Testis (tissue), 3 donors: ENCODE data around the gene CLPTM1L. TPM values are rescaled to one million over a fixed set of nuclear protein-coding genes. Genes with fewer than 3 reads are reported as not detected.

Source experiments
- DNase-seq: peaks from one replicate; pipeline ENCODE4 v3.0.0-alpha.2; 2019
- H3K27ac ChIP-seq, 2 donors: fragments of 200-600 bp; sonication (generic); one replicate each; pipeline ENCODE4 v1.5.1; 2019
- H3K27me3 ChIP-seq: fragments of 200-600 bp; sonication (generic); one replicate; pipeline ENCODE4 v1.5.1; 2019
- H3K36me3 ChIP-seq: fragments of 200-600 bp; sonication (generic); one replicate; pipeline ENCODE4 v1.5.1; 2017; ENCODE audit warnings: low read depth; ENCODE audit errors: missing control alignments
- H3K4me1 ChIP-seq: fragments of 200-600 bp; sonication (generic); one replicate; pipeline ENCODE4 v1.5.1; 2019
- H3K4me3 ChIP-seq, 2 donors: fragments of 200-600 bp; sonication (generic); one replicate each; pipeline ENCODE4 v1.5.1; 2017 to 2019
- H3K9me3 ChIP-seq: fragments of 200-600 bp; sonication (generic); one replicate; pipeline ENCODE4 v1.5.1; 2017
- POLR2A ChIP-seq: fragments of 450-650 bp; IDR thresholded peaks from one replicate; pipeline ENCODE4 v1.6.1; 2017; ENCODE audit warnings: antibody characterized with exemption, mild to moderate bottlenecking, moderate library complexity
- WGBS, 2 donors: methylation state at CpG; one replicate each; pipeline ENCODE4 v1.1.5; 2018; 5-methylcytosine and 5-hydroxymethylcytosine counted together
- intact Hi-C: fragments of 100-400 bp; cut with DNase I; formaldehyde crosslinking; loops from one replicate; pipeline ENCODE4 v1.15.1; 2023; ENCODE audit warnings: low total_unique reads
- polyA plus RNA-seq: library from polyadenylated mRNA; stranded (reverse); fragments of 350-450 nt; fragmentation: Illumina TruSeq; extraction: RNeasy Lipid Tissue Mini Kit (QIAGEN cat#74804); gene quantifications from one replicate; pipeline ENCODE4 v1.2.3, GENCODE V29; 2014; ENCODE audit warnings: low read depth, low replicate concordance; ENCODE audit not compliant: insufficient read depth
- total RNA-seq, 2 donors: library from RNA; depleted of rRNA; stranded (reverse); fragments of >200 nt; gene quantifications; one replicate each; pipeline ENCODE4 v1.2.3, GENCODE V29; 2016
- TF ChIP-seq, protein P1 (sequence below), 3 experiments: fragments of 450-650 bp in 2 of 3; fragments of 200-600 bp in 1 of 3; sonication (generic) in 1 of 3; IDR thresholded peaks; one replicate each; pipeline ENCODE4 v1.5.1; 2016 to 2019; ENCODE audit warnings: antibody characterized with exemption in 3 of 3, mild to moderate bottlenecking in 2 of 3, moderate library complexity in 1 of 3

Gene CLPTM1L
- total and polyA plus RNA-seq, 3 donors from 2014 or later: 148 to 170 (median 150) TPM

DNA sequence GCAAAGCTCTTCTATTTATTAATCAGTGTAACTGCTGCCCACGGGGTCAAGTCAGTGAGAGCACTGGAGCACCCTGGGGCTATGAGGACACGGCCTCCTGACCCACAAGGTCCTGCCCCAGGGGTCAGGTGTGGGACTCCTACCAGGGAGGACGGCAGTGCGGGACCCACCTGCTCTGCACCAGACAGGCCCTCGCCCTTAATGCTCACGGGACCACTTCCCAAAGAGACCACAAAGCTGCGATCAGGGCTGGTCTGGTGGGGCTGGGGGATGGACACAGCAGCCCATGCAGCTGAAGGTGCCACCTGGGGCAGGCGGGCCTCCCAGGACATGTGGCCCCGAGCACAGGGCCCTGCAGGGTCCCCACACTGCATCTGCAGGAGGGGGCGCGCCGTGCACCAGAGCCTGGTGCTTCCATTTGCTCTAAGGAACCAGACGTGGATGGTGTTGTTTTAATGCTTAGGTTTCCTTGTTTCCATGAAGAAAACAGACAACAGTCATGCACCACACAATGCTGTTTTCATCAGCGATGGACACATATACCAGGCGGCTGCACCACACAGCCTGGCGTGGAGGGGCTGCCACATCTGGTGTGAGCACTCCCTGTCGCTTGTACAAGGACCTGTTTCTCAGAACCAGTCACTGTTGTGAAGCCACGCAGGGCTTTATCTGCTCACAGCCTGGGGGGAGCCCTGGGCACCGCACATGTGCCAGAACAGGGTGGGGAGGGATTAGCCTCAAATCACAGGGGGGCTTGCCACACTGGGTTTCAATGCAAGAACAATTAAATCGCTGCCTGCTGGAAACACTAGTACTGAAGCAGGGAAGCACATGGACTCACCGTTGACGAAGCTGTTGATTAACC lies 22.6 kb downstream of the CLPTM1L start:
- TF ChIP-seq, protein P1, sequence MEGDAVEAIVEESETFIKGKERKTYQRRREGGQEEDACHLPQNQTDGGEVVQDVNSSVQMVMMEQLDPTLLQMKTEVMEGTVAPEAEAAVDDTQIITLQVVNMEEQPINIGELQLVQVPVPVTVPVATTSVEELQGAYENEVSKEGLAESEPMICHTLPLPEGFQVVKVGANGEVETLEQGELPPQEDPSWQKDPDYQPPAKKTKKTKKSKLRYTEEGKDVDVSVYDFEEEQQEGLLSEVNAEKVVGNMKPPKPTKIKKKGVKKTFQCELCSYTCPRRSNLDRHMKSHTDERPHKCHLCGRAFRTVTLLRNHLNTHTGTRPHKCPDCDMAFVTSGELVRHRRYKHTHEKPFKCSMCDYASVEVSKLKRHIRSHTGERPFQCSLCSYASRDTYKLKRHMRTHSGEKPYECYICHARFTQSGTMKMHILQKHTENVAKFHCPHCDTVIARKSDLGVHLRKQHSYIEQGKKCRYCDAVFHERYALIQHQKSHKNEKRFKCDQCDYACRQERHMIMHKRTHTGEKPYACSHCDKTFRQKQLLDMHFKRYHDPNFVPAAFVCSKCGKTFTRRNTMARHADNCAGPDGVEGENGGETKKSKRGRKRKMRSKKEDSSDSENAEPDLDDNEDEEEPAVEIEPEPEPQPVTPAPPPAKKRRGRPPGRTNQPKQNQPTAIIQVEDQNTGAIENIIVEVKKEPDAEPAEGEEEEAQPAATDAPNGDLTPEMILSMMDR (IDR thresholded peaks at IDR 0.05): no peak
- TF ChIP-seq POLR2A: no peak
- H3K36me3 ChIP-seq: no peaks in the 10 kb centered on the region
- intact Hi-C loops: no loop called here
- H3K4me1 ChIP-seq: no peaks in the 10 kb centered on the region
- DNase-seq: peak; percentile 8
- H3K27me3 ChIP-seq: no peaks in the 10 kb centered on the region
- no peak overlapping the region for H3K4me3 ChIP-seq
- H3K27ac ChIP-seq: no peak overlapping the region
- no peaks in the 10 kb centered on the region for H3K9me3 ChIP-seq
- 92 to 96% methylated on average over 15 to 22 of the region's 22 CpGs for WGBS, 2 donors

DNA sequence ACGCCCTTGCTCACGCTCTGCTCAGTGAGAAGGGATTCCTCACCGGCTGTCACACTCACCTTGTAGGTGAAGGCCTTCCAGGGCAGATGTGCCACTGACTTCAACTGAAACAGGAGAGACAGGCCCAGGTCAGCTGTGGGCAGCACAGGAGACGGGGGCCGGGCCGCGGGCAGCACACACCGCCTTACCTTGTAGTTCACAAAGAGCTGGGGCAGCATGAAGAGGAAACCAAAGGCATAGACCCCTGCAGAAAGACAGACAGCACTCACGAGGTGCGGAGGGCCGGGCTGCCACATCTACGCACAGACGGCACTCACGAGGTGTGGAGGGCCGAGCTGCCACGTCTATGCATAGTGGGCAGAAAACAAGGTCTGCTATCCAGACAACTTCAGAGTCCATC lies 23.3 kb downstream of the CLPTM1L start:
- no peaks in the 10 kb centered on the region for H3K27me3 ChIP-seq
- 92 to 93% methylated on average over 16 of the region's 16 CpGs for WGBS, 2 donors
- H3K27ac ChIP-seq: no peak overlapping the region
- intact Hi-C loops: no loop called here
- H3K4me3 ChIP-seq: no peak overlapping the region
- TF ChIP-seq POLR2A: no peak
- TF ChIP-seq, protein P1 (IDR thresholded peaks at IDR 0.05): no peak
- no peaks in the 10 kb centered on the region for H3K9me3 ChIP-seq
- no peaks in the 10 kb centered on the region for H3K4me1 ChIP-seq
- no peaks in the 10 kb centered on the region for H3K36me3 ChIP-seq
- DNase-seq: no peak

GRCh38 chr5:1320436-1321344 lies 24.2 kb downstream of the CLPTM1L start:
- intact Hi-C loops: no loop called here
- no peaks in the 10 kb centered on the region for H3K36me3 ChIP-seq
- 91 to 93% methylated on average over 31 to 36 of the region's 36 CpGs for WGBS, 2 donors
- DNase-seq: no peak
- no peaks in the 10 kb centered on the region for H3K27me3 ChIP-seq
- H3K4me3 ChIP-seq: no peak overlapping the region
- no peaks in the 10 kb centered on the region for H3K9me3 ChIP-seq
- no peaks in the 10 kb centered on the region for H3K4me1 ChIP-seq
- TF ChIP-seq, protein P1 (IDR thresholded peaks at IDR 0.05): no peak
- TF ChIP-seq POLR2A: no peak
- no peak overlapping the region for H3K27ac ChIP-seq

GRCh38 chr5:1319436-1320256 lies 25.3 kb downstream of the CLPTM1L start:
- Histone ChIP-seq H3K27me3 (no peaks in the 10 kb centered on the region), H3K4me1 (no peaks in the 10 kb centered on the region), H3K27ac (no peak overlapping the region), H3K9me3 (no peaks in the 10 kb centered on the region), H3K4me3 (no peak overlapping the region), H3K36me3 (no peaks in the 10 kb centered on the region)
- intact Hi-C loops: no loop called here
- 75 to 92% methylated on average over 7 to 21 of the region's 21 CpGs for WGBS, 2 donors
- no peak for TF ChIP-seq POLR2A
- TF ChIP-seq, protein P1 (IDR thresholded peaks at IDR 0.05): no peak
- no peak for DNase-seq
